Measurements from ENCODE around the gene BEST4.
"Not testable (repeated sequence)": the region's sequence is repeated elsewhere in the genome, so short reads cannot be mapped to it uniquely, and the experiment has no call there.

BEST4 gene

DNA sequence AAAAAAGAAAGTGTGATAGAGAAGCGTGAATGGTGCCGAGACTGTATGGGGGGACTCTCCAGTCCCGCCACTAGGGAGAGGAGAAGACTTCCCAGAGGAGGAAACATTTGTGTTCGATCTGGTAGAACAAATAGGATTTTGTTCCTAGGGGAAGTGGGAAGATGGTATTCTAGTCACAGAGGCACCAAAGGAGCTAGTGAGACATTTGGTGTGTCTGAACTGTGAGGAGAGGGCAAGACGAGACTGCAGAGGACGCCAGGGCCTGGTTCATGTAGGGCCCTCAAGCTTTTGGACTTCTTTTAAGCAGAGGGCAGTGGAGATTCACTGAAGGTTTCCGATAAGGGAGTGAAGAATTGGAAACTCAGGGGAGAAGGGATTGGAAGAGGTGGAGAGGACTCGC lies 23.3 kb upstream of the BEST4 start:
- Histone ChIP-seq H3K27ac (ENCODE audit: low read depth, low read length) (no peak overlapping the region), H3K36me3 (ENCODE audit: control insufficient read depth, low read length) (peaks cover 22% of the 10 kb centered on the region), H4K20me1 (ENCODE audit: control insufficient read depth, insufficient read depth, low read depth, low read length) (no peaks in the 10 kb centered on the region), H3F3A (ENCODE audit: control insufficient read depth, insufficient read depth) (peaks cover 16% of the 10 kb centered on the region; the same call in 1 of the 2 replicates), H3K9me2 (replicated peaks; ENCODE audit: control insufficient read depth, low read length) (no peaks in the 10 kb centered on the region), H3K4me1 (ENCODE audit: control insufficient read depth, low read length) (peaks cover 68% of the 10 kb centered on the region), H3K27me3 (ENCODE audit: control insufficient read depth, low read length) (no peaks in the 10 kb centered on the region), H3K4me2 (ENCODE audit: low read length) (no peak overlapping the region), H3K4me3 (ENCODE audit: low read length) (no peak overlapping the region), H3K79me2 (ENCODE audit: control insufficient read depth, low read length) (peaks cover 9% of the 10 kb centered on the region; the same call in 1 of the 2 replicates), H3K9me3 (ENCODE audit: control insufficient read depth, insufficient read depth, low read length) (no peaks in the 10 kb centered on the region)
- TF ChIP-seq, protein P1, sequence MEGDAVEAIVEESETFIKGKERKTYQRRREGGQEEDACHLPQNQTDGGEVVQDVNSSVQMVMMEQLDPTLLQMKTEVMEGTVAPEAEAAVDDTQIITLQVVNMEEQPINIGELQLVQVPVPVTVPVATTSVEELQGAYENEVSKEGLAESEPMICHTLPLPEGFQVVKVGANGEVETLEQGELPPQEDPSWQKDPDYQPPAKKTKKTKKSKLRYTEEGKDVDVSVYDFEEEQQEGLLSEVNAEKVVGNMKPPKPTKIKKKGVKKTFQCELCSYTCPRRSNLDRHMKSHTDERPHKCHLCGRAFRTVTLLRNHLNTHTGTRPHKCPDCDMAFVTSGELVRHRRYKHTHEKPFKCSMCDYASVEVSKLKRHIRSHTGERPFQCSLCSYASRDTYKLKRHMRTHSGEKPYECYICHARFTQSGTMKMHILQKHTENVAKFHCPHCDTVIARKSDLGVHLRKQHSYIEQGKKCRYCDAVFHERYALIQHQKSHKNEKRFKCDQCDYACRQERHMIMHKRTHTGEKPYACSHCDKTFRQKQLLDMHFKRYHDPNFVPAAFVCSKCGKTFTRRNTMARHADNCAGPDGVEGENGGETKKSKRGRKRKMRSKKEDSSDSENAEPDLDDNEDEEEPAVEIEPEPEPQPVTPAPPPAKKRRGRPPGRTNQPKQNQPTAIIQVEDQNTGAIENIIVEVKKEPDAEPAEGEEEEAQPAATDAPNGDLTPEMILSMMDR (IDR thresholded peaks at IDR 0.05; ENCODE audit: low read depth, low read length, poor library complexity, severe bottlenecking), result no peak
- no peak for TF ChIP-seq EZH2phosphoT487 (IDR thresholded peaks at IDR 0.05; ENCODE audit: borderline replicate concordance, low read length)

DNA sequence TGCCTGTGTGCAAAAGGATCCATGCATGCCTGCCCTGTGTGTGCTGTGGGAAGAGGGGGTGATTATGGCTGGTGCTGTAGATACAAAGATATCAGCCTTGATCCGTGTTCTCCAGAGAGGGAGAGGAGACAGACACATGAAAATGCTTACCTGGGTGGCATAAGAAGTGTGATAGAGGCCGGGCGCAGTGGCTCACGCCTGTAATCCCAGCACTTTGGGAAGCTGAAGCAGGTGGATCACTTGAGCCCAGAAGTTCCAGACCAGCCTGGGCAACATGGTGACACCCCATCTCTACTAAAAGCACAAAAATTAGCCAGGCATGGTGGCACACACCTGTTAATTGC lies 22.8 kb upstream of the BEST4 start:
- H3K4me2 ChIP-seq (ENCODE audit: low read length); H3K9me3 ChIP-seq (ENCODE audit: control insufficient read depth, insufficient read depth, low read length): not testable (repeated sequence)
- peaks cover 68% of the 10 kb centered on the region for H3K4me1 ChIP-seq (ENCODE audit: control insufficient read depth, low read length)

DNA sequence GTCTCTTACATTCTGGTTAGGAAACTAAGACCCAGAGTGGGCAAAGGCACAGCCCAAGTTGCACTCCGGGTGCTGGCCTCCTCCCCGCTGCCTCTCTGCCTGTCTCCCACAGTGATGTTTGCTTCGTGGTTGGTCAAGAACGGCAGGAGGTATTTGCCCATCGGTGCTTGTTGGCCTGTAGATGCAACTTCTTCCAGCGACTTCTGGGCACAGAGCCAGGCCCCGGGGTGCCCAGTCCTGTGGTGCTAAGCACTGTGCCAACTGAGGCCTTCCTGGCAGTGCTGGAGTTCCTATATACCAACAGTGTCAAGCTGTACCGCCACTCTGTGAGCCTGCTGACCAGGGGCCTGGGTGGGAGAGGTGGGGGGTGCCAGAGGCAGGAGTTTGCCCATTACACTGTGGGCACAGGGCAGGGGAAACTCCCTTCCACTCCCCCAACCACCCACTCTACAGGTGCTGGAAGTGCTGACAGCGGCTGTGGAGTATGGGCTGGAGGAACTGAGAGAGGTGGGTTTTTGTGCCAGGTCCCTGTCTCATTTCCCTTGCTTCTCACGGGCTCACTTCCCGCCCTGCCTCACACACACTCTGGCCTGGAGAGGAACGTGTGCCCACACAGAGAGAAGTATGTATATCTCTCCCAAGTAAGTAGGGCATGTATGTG lies 22.3 kb upstream of the BEST4 start:
- H3K27me3 ChIP-seq (ENCODE audit: control insufficient read depth, low read length), result no peaks in the 10 kb centered on the region
- peaks cover 16% of the 10 kb centered on the region; the same call in 1 of the 2 replicates for H3F3A ChIP-seq (ENCODE audit: control insufficient read depth, insufficient read depth)
- peaks cover 32% of the 10 kb centered on the region for H3K36me3 ChIP-seq (ENCODE audit: control insufficient read depth, low read length)
- peak overlapping the region; percentile 93 for H3K27ac ChIP-seq (ENCODE audit: low read depth, low read length)
- H3K9me2 ChIP-seq (replicated peaks; ENCODE audit: control insufficient read depth, low read length), result no peaks in the 10 kb centered on the region
- peaks cover 66% of the 10 kb centered on the region for H3K4me1 ChIP-seq (ENCODE audit: control insufficient read depth, low read length)
- peaks cover 9% of the 10 kb centered on the region; the same call in 1 of the 2 replicates for H3K79me2 ChIP-seq (ENCODE audit: control insufficient read depth, low read length)
- TF ChIP-seq, protein P1 (IDR thresholded peaks at IDR 0.05; ENCODE audit: low read depth, low read length, poor library complexity, severe bottlenecking), result no peak
- no peak for TF ChIP-seq EZH2phosphoT487 (IDR thresholded peaks at IDR 0.05; ENCODE audit: borderline replicate concordance, low read length)
- no peaks in the 10 kb centered on the region for H3K9me3 ChIP-seq (ENCODE audit: control insufficient read depth, insufficient read depth, low read length)
- peak overlapping the region; percentile 55 for H3K4me3 ChIP-seq (ENCODE audit: low read length)
- no peaks in the 10 kb centered on the region for H4K20me1 ChIP-seq (ENCODE audit: control insufficient read depth, insufficient read depth, low read depth, low read length)
- H3K4me2 ChIP-seq (ENCODE audit: low read length), result peak overlapping the region; percentile 91

More for the DNA sequence above, 22.8 kb upstream of the BEST4 start:
- not testable (repeated sequence) for H4K20me1 ChIP-seq (ENCODE audit: control insufficient read depth, insufficient read depth, low read depth, low read length); H3K9me2 ChIP-seq (replicated peaks; ENCODE audit: control insufficient read depth, low read length); H3K79me2 ChIP-seq (ENCODE audit: control insufficient read depth, low read length); H3K27ac ChIP-seq (ENCODE audit: low read depth, low read length); H3K27me3 ChIP-seq (ENCODE audit: control insufficient read depth, low read length); H3K4me3 ChIP-seq (ENCODE audit: low read length)
- Histone ChIP-seq H3K36me3 (ENCODE audit: control insufficient read depth, low read length) (peaks cover 26% of the 10 kb centered on the region), H3F3A (ENCODE audit: control insufficient read depth, insufficient read depth) (peaks cover 16% of the 10 kb centered on the region; the same call in 1 of the 2 replicates)

All from DOHH2 (cell line).